Stimulated activated CD4-positive, alpha-beta T cell treated with anti-CD3 and anti-CD28 coated beads, TNF-alpha, amount 100 ng/mL, for 24 hours (primary cell): ENCODE results near the gene SPHK1.

Source experiments
- DNase-seq, 3 experiments: peaks; one replicate each; pipeline ENCODE4 v3.0.0-alpha.2; 2020; ENCODE audit warnings: low read depth in 3 of 3

The SPHK1 gene

DNA sequence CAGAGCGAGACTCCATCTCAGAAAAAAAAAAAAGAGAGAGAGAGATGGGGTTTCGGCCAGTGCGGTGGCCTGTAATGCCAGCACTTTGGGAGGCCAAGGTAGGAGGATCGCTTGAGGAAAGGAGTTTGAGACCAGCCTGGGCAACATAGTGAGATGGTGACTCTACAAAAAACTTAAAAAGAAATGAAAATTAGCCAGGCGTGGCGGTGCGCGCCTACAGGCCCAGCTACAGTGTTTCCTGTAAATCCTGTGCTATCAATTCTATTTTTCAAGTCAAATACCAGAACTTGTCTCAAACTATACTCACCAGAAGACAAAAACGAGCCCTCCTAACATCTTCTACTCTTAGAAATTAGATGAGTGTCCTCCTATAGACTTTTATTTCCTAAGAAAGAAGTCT, 49.3 kb downstream of the SPHK1 start:
- DNase-seq: no peak

- no peak for DNase-seq
Observed at GRCh38 chr17:76434870-76435269, 50.5 kb downstream of the SPHK1 start.

DNA sequence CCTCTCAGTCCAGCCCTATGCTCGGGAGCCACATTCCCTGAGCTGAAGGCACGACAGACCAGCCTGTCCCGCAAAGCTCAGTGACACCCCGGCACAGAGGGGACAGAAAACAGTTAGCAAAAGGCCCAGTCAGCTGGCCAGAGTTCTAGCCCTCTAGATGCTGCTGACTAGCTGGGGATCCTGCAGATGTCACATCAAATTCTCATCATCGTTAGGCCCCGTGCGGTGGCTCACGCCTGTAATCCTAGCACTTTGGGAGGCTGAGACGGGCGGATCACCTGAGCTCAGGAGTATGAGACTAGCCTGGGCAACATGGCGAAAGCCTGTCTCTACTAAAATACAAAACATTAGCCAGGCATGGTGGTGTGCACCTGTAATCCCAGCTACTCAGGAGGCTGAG, 51.3 kb downstream of the SPHK1 start:
- DNase-seq: no peak
